Measurements from ENCODE around the gene SETBP1.
"Not testable (repeated sequence)": the region's sequence is repeated elsewhere in the genome, so short reads cannot be mapped to it uniquely, and the experiment has no call there.

The SETBP1 gene

DNA sequence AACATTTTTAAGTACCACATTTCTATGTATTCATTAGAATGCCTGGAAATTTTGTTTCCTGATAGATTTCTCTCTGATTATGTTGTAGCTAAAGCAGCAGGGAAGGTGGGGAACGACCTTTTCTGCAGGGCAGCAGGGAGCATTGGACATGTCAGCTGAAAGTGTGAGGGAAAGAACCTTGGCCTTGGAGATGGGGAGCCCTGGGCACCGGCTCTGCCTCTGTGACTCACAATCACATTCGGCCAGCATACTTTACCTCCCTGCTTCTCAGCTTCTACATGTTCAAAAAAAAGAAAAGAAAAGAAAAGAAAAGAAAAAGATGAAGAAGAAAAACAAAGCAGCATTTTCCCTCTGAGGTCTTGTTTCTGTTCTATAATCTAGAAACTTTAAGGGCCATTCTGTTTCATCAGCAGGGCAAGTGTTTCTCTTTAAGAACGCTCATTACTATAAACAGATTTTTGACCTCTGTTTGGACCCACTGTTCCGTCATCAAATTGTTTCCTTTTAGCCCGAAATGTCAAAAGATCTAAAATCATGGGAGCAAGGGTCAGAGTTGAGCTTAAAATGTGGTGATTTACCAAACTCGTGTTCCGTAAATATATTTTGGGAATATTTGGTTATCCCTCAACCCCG, 27.9 kb downstream of the SETBP1 start:
- no peak for DNase-seq

DNA sequence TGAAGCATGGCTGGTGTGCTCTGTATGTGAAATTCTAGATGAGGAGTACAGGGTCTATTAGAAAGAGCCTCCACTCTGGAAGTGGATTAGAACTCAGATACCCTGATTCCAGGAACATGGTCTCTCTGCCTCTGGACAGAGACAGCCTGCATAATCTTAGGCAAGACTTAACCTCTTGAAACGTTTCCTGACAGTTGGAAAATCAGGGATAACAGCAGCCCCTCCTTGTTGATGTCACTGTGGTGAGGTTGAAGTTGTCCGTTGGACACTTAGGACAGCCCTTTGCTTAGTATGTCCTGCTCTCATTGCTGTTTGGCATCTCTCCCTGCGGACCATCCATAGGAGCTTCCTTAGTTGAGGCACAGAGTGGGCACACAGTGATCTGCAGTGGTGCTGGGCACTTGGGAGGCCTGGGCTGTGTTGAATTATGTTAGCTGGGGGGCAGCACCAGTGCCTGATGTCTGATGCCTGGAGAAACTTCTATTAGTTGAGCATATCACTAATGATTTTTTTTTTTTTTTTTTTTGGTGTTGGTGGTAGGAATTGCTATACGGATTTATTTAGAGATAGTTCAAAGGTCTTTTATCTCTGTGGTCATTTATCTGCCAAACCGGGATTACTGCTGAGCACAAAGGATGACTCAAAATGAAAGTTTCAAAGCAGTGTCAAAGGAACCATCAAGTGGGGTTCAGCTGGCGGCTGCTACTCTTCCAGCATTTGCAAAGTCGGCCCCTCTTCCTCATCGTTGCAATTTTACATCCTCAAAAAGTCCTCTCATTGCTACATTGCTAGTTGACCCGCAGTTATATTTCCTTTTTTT, 28.8 kb downstream of the SETBP1 start:
- DNase-seq = peak; percentile 49

GRCh38 chr18:44710931-44711330, 30.2 kb downstream of the SETBP1 start:
- DNase-seq = no peak

DNA sequence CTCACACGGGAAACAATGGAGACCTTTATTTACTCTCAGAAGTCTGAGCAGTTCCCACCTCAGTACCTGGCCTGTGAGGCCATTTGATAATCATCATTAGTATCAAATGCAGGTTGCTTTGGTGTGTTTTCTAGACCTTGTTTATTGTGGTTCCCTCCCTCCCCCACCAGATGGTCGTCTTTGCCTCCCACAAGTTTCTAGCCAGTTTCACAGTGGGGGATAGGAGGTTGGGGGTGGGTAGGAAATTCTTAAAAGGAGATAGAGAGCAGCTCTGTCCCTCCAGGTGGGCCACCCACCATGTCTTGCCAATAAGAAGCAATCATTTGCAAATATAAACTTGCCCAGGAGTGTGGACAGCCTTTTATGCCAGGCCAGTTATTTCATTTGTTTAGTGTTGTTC, 31.3 kb downstream of the SETBP1 start:
- no peak for DNase-seq

GRCh38 chr18:44713435-44713834, 32.7 kb downstream of the SETBP1 start:
- DNase-seq = no peak

- no peak for DNase-seq
These were observed 33.7 kb downstream of the SETBP1 start for GRCh38 chr18:44714376-44714775.

DNA sequence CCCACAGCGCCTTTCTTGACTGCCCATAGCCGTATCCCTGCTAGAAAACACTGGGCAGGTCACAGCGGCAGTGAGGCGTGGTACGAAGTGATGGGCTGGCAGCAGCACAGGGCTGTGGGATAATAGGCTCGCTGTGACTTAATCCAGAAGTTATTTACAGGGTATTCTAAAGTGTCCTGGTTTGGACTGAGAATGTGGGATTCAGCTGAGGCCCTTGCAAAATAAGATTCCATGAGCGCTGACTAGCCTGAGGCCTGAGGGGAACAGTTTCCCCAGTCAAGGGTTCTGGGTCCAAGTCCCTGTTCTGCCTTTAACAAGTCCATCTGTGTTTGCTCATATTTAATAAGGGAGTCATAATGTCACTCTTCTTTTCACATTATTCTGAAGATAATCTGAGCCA, 34.6 kb downstream of the SETBP1 start:
- no peak for DNase-seq

- no peak for DNase-seq
These were observed 35.2 kb downstream of the SETBP1 start for GRCh38 chr18:44715842-44716241.

DNA sequence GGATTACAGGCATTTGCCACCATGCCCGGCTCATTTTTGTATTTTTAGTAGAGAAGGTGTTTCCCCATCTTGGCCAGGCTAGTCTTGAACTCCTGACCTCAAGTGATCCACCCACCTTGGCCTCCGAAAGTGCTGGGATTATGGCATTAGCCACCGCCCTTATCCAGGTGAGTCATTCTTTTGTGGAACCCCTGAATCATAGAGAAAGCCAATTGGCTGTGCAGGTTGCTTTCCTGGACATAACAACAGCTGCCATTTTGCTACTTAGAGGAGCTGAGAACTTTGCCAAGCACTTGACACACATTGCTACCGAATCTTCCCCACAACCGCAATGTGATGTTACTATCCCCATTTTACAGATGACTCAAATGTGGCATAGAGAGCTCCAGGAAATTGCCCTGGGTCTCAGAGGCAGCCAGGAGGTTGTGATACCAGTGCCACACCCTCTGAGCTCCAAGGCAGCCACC, 36.0 kb downstream of the SETBP1 start:
- peak; percentile 84 for DNase-seq

GRCh38 chr18:44719519-44720060, 38.9 kb downstream of the SETBP1 start:
- DNase-seq = no peak

DNA sequence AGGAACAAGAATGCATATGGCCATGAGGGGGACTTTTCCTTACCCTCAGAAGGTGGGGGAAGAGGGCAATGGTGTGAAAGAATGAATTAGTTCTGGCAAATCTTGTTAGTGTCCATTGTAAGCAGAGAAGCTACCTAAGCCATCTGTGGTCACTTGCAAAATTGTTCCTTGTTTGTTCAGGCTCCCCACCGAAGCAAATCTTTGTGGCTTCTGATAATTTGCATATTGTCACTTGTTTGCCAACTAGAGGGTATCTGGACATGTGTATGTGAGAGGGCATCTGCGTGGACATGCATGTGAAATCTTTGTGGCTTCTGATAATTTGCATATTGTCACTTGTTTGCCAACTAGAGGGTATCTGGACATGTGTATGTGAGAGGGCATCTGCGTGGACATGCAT, 41.1 kb downstream of the SETBP1 start:
- not testable (repeated sequence) for DNase-seq

GRCh38 chr18:44723411-44723810, 42.7 kb downstream of the SETBP1 start:
- peak; percentile 41 for DNase-seq

DNA sequence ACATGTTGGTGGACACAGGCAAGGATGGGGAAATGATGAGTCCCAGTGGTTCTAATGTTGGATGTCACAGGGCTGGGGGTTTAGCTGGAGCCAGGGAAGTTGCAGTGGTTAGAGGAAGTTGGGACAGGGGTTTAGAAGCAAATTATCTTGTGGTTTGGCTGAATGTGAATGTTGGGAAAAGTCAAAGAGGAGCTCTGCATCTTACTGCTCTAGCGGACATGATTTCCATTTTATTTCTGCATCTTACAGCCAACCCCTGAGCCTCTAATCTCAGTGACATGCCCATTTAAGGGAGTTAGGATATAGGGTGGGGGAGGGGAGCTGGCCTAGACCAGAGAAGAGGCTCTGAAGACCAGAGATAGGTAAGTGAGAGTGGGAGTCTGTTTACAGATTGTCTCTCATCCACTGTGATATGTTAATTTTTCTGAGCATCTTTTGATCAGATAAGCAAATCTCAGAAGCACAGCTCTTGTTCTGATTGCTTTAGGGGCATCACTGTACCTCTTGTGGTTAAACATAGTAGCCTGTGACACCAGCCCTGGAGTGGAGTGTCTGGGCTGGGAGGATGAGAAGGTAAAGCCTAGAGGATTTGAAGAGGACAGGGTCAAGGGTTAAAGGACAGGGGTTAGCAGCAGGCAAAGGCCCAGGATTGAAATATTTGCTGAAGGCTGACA, 43.6 kb downstream of the SETBP1 start:
- peak; percentile 59 for DNase-seq

- peak; percentile 91 for DNase-seq
These were observed 44.8 kb downstream of the SETBP1 start for GRCh38 chr18:44725300-44726058.

DNA sequence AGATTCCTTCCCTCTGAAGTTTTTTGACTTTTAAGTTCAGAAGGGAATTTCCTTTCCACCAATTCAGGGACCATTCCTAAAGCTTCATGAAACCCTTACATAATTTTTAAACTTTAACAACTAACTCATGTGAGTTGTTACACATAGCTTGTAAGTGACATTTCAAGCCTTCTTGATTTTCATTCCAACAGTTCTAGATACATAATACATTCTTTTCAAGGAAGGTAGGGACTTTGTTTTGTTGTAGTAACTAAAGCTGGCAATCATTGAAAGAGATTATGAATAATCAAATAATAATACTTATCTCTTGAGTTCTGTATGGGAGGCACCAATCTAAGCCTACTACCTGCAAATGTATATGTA, 45.4 kb downstream of the SETBP1 start:
- DNase-seq = no peak

DNA sequence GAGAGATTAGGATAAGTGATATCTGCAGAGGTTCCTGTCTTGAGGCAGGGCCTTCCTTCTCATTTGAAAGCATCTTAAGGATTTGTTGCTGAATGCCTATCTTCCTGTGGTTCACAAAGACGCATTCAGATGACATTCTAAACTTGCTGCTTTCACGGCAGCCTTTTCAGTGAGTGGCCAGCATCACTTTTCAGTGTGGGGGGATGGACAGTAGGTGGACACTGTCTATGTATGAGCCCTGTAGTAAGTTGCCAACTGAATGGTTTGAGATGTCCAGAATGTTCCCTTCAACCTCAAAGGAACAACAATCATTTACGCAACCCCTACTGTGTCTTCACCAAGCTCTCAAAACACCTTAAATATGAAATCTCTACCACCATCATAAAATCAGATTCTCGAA, 46.6 kb downstream of the SETBP1 start:
- no peak for DNase-seq

DNA sequence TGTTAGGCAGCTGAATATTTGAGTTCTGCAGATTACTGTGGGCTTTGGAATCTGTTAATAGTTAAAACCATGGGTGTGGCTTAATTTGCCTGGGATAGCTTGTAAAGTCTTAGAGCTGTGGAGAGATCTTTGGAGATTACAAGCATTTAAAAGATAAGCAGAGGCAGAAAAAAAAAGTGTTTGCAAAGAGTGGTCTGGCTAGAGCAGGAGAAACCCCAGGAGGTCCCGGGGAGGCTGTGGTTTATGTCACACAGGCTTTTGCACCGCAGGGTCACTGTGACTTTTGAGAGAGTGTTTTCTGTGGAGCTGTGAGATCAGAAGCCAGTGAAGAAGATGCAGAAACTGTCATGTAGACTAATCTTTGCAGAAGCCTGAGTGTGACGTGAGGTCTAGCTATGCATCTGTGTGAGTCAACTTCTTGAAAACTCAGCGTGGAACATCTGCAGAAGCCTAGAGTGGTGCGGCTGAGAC, 49.0 kb downstream of the SETBP1 start:
- peak; percentile 59 for DNase-seq

GRCh38 chr18:44730803-44731529, 50.3 kb downstream of the SETBP1 start:
- no peak for DNase-seq

DNA sequence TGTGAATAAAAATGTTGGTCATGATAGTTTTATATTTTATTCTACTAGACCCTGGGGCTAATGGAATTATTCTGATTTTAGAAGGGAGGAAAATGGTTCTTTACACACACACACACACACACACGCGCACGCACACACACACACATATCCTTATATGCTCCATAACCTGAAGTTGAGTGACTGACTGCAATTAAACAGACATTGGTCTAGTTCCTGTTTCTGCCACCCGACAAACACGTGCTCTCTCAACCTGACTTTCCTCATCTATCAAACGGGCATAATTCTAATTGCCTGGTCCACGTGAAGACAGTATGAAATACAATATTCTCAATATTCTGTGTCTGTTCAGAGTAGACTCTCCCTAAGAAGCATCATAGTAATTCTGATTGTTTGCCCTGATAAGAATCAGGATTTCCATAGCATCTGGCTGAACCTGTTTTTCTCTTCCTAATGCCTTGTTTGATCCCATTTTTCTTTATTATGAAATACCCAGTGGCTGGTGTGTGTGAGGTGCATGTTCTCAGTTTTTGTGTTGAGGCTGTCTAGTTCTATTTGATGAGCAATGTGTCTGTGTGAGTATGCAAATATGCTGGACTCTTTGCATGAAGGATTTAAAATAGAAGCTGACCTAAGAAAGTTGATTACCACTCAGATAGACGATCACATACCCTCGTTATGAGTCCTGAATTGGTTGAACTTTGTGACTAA, 51.0 kb downstream of the SETBP1 start:
- DNase-seq = no peak

DNA sequence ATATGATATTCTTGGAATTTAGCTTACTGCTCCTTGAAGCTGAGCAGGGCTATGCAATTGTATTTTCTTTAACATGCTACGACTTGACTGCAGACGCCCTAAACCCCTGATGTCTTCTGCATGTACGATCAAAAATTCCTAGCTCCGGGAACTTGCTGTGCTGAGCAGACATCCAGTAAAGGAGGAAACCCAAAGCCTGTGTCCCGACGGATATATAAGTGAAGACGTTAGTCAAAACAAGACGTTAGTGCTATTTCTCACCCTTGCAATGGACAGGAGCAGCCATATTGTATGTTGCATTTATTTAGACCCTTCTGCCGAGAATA, 51.5 kb downstream of the SETBP1 start:
- no peak for DNase-seq

- DNase-seq = no peak
These were observed 51.9 kb downstream of the SETBP1 start for GRCh38 chr18:44732599-44732998.
